ENCODE results near the gene DND1.
"Not testable (repeated sequence)": the region's sequence is repeated elsewhere in the genome, so short reads cannot be mapped to it uniquely, and the experiment has no call there.

Gene DND1

DNA sequence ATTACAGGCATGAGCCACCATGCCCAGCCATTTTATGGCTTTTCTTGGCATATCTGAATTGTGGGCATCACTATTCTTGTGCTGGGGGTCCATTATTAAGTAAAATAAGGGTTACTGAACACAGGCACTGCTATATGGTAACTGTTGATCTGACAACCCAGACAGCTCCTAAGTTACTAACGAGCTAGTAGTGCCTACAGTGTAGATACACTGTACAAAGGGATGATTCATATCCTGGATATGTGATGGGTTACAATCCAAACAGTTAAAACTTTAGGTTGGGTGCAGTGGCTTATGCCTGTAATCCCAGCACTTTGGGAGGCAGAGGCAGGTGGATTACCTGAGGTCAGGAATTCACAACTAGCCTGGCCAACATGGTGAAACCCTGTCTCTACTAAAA lies 44.7 kb downstream of the DND1 start:
- DNase-seq, result no peak

DNA sequence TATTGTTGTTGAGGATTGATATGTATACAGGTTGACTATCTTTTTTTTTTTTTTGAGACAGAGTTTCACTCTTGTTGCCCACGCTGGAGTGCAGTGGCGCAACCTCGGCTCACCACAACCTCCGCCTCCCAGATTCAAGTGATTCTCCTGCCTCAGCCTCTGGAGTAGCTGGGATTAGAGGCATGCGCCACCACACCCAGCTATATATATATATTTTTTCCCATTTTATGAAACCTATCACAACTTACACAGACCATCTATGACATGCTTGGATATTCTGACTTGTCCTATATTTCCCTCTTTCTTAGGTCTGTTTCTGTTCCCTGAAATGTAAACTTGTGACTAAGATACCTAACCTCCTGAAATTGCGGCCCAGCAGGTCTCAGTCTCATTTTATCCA lies 45.4 kb downstream of the DND1 start:
- DNase-seq, result no peak

DNA sequence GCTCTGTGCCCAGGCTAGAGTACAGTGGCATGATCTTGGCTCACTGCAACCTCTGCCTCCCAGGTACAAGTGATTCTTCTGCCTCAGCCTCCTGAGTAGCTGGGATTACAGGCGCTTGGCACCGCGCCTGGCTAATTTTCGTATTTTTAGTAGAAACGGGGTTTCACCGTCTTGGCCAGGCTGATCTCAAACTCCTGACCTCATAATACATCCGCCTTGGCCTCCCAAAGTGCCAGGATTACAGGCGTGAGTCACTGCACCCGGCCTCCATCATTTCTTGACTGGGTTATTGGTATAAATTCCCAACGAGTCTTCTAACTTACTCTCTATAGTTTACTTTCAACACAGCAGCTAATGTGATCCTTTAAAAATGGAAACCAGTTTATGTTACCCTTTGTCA lies 48.5 kb downstream of the DND1 start:
- DNase-seq, result not testable (repeated sequence)

DNA sequence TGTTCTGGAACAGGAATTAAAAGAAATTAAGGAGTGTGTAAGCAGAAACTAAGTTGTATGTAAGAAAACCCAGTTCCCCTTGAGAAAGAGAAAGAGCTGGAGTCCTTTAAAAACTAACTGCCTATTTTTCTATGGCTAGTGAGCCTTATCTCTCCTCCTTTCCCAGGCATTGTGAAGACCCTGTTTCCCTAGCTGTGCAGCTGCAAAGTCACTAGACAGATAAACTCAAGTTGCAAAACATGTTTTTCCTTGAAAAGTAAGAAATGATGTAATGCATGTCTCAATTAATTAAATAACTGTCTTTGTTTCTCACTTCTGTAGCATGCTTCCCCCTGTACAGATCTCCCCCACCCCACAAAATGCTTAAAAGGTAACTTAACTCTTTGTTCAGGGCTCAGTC lies 50.3 kb downstream of the DND1 start:
- not testable (repeated sequence) for DNase-seq

DNA sequence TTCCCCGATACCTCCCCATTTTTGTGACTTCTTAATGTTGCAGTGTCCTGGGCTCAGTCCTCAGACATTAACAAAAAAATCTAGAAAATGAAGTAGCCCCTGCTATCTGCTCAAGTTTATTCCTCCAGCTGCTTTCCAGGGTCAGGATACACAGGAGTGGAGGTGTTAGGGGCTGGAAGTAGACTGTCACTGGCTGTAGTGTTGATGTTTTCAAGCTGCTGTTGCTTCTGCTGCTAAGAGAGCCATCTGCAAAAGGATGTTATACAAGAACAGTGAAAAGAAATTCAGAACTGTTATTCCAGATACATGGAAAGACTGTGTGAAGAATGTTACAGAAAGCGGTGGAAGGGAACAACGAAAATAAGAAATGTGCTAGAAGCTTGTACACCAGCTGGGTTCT lies 51.1 kb downstream of the DND1 start:
- no peak for DNase-seq
